IPS-20b (cell line): Measurements from ENCODE around the gene CCNQ.
"Not testable (repeated sequence)": the region's sequence is repeated elsewhere in the genome, so short reads cannot be mapped to it uniquely, and the experiment has no call there.

Experiments used
- H3K27ac ChIP-seq: one replicate; pipeline ENCODE4 v1.5.1; 2013; ENCODE audit warnings: low read length
- H3K27me3 ChIP-seq: 2 replicates; pipeline ENCODE4 v1.6.1; 2013; ENCODE audit warnings: mild to moderate bottlenecking, low read length, inconsistent platforms; ENCODE audit not compliant: insufficient read depth
- H3K36me3 ChIP-seq: 2 replicates; pipeline ENCODE4 v1.6.1; 2013; ENCODE audit warnings: low read depth, mild to moderate bottlenecking, inconsistent platforms, low read length, moderate library complexity; ENCODE audit not compliant: insufficient read depth
- H3K4me1 ChIP-seq: 2 replicates; pipeline ENCODE4 v1.6.1; 2013; ENCODE audit warnings: mild to moderate bottlenecking, control low read depth, inconsistent platforms, low read length, moderate library complexity; ENCODE audit not compliant: insufficient read depth
- H3K4me3 ChIP-seq: 2 replicates; pipeline ENCODE4 v1.5.1; 2013; ENCODE audit warnings: mild to moderate bottlenecking, low read length, inconsistent platforms
- H3K9ac ChIP-seq: 2 replicates; pipeline ENCODE4 v1.6.1; 2013; ENCODE audit warnings: low read depth, mild to moderate bottlenecking, inconsistent platforms, low read length, moderate library complexity
- H3K9me3 ChIP-seq: 2 replicates; pipeline ENCODE4 v1.6.1; 2013; ENCODE audit warnings: mild to moderate bottlenecking, low read depth, low read length, inconsistent platforms; ENCODE audit not compliant: insufficient read depth

CCNQ gene

DNA sequence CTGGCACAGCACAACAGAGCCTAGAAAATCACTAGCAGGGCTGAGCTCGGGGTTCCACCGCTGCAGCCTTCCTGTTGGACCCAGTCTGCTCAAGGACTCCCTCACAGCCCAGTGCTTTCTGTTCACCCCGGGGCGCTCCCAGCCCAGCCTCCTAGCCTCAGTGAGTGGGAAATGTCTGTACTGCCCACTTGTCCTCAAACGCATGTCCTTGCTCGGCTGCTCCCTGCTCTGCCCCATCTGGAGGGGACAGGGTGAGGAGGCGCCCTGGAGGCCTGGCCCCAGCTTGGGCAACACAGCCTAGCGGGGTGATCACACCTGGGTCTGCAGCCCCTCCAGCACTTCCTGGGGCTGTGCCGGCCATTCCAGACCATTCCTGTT, 11.9 kb upstream of the CCNQ start:
- H3K27me3 ChIP-seq = peaks cover 64% of the 10 kb centered on the region
- no peaks in the 10 kb centered on the region for H3K4me1 ChIP-seq
- H3K4me3 ChIP-seq = no peak overlapping the region
- H3K9ac ChIP-seq = no peak overlapping the region
- H3K9me3 ChIP-seq = no peaks in the 10 kb centered on the region
- H3K36me3 ChIP-seq = no peaks in the 10 kb centered on the region
- no peak overlapping the region for H3K27ac ChIP-seq

DNA sequence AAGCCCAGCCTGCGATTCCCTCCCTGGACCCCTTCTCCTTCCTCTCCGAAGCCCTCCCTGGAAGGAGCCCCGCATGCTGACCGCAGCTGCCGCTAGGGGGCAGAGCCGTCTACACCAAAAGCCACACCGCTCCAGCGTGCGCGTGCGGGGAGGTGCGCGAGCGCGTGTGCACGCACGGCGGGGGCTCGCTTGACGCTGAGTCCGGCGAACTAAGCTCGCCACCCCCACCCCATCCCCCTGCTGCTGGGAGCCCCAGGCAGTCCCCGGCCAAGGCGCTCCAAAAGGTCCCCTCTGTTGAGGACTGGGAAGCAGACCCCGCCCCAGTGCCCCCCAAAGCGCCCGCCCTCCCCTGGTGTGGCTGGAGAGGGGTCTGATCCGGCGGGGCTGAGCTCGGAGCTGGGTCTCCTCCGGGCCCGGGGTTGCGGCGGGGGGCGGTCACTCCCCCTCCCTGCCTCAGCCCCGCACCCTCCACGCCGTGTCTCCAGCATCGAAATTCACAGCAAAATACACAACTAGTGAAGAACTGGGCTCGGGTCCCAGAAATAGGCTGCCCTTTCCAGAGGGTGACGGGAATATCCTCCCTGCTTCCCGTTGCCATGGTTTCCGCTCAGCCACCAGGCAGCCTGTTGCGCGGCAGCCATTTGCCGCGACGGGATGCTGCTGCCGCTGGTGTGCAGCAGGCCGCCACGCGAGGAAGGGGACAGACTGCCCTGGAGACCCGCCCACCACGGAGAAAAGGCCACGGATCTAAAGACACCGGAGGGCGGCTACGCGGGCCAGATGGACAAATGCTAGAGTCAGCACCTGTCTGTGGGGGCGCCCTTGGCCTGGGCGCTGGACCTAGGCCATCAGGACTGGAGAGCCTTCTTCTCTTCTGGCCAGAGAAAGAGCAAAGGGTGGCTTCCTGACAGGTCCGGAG, 11.2 kb upstream of the CCNQ start:
- peak overlapping the region; percentile 47; the same call in 1 of the 2 replicates for H3K4me3 ChIP-seq

DNA sequence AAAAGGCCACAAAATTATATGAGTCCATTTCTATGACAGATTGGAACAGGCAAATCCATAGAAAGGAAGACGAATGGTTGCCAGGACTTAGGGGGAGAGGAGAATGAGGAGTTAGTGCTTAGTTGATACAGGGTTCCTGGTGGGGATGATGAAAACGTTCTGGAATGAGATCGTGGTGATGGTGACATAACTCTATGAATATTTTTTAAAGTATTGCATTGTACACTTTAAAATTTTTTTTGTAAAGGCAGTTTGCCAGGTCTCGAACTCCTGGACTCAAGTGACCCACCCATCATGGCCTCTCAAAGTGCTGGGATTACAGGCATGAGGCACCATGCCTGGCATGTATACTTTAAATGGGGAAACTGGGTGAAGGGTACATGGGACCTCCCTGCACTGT, 9.9 kb upstream of the CCNQ start:
- Histone ChIP-seq H3K4me1 (no peaks in the 10 kb centered on the region), H3K4me3 (no peak overlapping the region), H3K9ac (no peak overlapping the region), H3K9me3 (no peaks in the 10 kb centered on the region), H3K27ac (no peak overlapping the region), H3K27me3 (peaks cover 54% of the 10 kb centered on the region), H3K36me3 (no peaks in the 10 kb centered on the region)

More for the DNA sequence above, 11.2 kb upstream of the CCNQ start:
- no peak overlapping the region for H3K9ac ChIP-seq
- peaks cover 60% of the 10 kb centered on the region for H3K27me3 ChIP-seq
- no peak overlapping the region for H3K27ac ChIP-seq
- H3K36me3 ChIP-seq = no peaks in the 10 kb centered on the region
- H3K9me3 ChIP-seq = no peaks in the 10 kb centered on the region
- H3K4me1 ChIP-seq = no peaks in the 10 kb centered on the region

DNA sequence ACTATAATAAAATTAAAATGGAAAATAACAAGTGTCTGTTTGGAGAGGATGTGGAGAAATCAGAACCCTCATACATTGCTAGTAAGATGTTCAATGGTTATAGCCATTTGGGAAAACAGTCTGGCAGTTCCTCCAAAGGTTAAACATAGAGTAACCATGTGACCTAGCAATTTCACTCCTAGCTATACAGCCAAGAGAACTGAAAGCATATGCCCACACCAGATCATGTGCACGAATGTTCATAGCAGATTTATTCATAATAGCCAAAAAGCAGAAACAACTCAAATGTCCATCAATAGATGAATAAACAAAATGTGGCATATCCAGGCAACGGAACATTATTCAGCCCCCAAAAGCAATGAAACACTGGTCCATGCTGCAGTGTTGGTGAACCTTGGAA, 9.4 kb upstream of the CCNQ start:
- Histone ChIP-seq H3K4me3 (no peak overlapping the region), H3K36me3 (no peaks in the 10 kb centered on the region), H3K9me3 (no peaks in the 10 kb centered on the region), H3K27me3 (peaks cover 50% of the 10 kb centered on the region), H3K4me1 (no peaks in the 10 kb centered on the region), H3K27ac (no peak overlapping the region), H3K9ac (no peak overlapping the region)

DNA sequence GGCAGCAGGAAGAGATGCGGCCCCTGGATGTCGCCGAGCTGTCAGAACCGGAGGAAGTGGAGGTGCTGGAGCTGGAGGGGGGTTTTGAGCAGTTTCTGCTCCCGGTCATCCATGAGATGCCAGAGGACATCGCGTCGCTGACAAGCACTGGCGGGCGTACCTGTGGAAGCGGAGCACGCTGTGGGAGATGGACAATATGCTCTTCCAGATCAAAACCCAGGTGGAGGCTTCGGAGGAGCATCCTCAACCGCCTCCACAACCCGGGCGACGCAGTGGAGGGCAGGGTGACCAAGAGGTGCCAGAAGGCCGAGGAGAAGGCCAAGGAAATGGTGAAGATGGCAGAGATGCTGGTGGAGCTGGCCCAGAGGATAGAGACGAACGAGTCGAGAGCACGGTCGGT, 7.6 kb upstream of the CCNQ start:
- H3K4me1 ChIP-seq = no peaks in the 10 kb centered on the region
- peaks cover 44% of the 10 kb centered on the region for H3K27me3 ChIP-seq
- H3K27ac ChIP-seq = no peak overlapping the region
- H3K9me3 ChIP-seq = no peaks in the 10 kb centered on the region
- H3K9ac ChIP-seq = no peak overlapping the region
- H3K36me3 ChIP-seq = no peaks in the 10 kb centered on the region
- H3K4me3 ChIP-seq = no peak overlapping the region

DNA sequence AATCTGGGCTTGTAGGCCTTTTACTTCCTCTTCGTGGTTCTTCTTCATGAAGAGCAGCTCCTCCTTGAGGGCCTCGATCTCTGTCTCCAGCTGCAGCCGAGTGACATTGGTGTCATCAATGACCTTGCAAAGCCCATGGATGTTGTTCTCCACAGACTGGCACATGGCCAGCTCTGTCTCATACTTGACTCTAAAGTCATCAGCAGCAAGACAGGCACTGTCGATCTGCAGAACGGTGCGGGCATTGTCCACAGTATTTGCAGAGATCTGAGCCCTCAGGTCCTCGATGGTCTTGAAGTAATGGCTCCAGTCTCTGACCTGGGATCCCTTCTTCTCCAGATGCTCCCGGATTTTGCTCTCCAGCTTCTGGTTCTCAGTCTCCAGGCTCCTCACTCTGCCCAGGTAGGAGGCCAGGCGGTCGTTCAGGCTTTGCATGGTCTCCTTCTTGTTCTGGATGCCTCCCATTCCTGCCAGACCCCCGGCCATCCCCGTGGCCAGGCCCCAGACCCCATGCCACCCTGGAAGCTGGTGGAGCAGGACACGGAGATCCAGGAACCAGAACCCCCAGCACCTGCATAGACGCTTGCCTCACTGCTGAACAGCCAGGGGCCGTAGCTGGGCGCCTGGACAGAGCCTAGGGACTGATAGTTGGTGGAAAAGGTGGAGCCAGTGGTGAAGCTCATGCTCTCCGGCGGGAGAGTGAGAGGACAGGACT, 5.9 kb upstream of the CCNQ start:
- H3K4me3 ChIP-seq, H3K9me3 ChIP-seq: not testable (repeated sequence)

DNA sequence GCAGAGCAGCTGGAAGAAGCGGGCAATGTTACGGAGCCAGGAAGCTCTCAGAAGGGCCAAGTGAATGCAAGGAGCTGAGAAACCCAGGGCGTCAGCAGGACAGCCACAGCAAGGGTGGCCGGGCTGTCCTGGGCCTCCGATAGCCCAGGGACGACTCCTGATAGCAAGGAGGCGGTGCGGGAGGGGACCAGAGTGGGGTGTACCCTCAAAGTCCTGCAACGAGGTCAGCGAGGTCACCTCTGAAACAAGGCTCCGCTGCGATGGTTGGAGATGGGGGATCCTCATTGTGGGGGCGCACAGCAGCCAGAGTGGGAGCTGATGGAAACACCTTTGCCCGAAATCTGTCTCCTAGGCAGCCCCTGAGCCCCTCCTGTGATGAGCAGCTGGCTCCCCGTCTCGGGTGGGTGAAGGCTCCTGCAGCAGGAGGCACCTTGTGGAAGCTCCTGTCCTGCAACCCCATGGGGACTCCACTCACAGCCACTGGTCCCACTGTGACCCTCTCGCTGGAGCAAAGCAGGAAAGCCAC, 4.3 kb upstream of the CCNQ start:
- no peak overlapping the region for H3K9ac ChIP-seq
- H3K27ac ChIP-seq = no peak overlapping the region
- peaks cover 31% of the 10 kb centered on the region for H3K27me3 ChIP-seq
- no peaks in the 10 kb centered on the region for H3K9me3 ChIP-seq
- no peaks in the 10 kb centered on the region for H3K36me3 ChIP-seq
- H3K4me1 ChIP-seq = no peaks in the 10 kb centered on the region
- no peak overlapping the region for H3K4me3 ChIP-seq

More for the DNA sequence above, 5.9 kb upstream of the CCNQ start:
- not testable (repeated sequence) for H3K9ac ChIP-seq, H3K27ac ChIP-seq, H3K36me3 ChIP-seq, H3K4me1 ChIP-seq
- peaks cover 43% of the 10 kb centered on the region for H3K27me3 ChIP-seq

DNA sequence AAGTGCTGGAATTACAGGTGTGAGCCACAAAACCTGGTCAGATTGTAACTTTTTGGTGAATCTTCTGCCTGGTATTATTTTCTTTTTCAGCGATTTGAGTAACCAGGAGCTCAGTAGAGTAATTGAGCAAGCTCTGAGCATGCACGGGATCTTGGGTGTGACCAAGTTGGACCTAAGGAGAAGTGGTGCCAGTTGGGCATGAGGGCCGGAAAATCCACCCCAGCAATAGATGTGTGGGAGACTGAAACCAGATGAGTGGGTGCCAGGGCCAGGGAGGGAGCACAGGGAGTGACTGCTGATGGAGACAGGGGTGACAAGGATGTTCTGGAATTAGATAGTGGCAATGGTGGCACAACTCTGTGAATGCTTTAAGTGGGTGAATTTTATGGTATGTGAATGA, 3.7 kb upstream of the CCNQ start:
- H3K4me1 ChIP-seq = no peaks in the 10 kb centered on the region
- H3K9me3 ChIP-seq = no peaks in the 10 kb centered on the region
- no peak overlapping the region for H3K4me3 ChIP-seq
- H3K27me3 ChIP-seq = peaks cover 36% of the 10 kb centered on the region
- no peaks in the 10 kb centered on the region for H3K36me3 ChIP-seq
- H3K27ac ChIP-seq = no peak overlapping the region
- H3K9ac ChIP-seq = no peak overlapping the region

DNA sequence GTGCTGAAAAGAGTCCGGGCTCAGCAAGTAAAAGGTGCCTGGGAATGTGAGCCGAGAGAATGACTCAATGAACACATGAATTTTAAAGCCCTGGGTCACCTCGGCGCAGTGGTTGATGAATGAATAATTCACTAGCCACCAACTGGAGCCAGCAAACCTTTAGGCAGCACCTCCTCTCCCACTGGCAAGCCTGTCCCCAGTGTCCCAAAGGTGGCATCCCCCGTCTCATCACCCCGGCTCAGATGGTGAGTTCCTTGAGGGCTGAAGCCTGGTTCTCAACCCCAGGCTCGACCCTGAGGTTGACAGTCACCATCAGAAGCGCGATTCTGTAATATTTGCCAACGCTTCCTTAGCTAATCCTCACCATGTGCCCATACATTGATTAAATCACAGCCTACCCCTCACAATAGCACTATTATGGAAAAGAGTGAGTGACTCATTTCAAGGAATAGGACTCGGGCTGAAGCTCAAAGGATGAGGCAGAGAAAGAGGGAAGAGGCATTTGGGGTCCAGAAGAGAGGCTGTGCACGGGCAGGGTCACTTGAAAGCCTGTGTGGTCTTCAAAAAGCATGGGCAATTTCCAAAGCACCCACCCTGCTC, 2.7 kb upstream of the CCNQ start:
- Histone ChIP-seq H3K4me1 (no peaks in the 10 kb centered on the region), H3K9me3 (no peaks in the 10 kb centered on the region), H3K27me3 (peaks cover 29% of the 10 kb centered on the region)

DNA sequence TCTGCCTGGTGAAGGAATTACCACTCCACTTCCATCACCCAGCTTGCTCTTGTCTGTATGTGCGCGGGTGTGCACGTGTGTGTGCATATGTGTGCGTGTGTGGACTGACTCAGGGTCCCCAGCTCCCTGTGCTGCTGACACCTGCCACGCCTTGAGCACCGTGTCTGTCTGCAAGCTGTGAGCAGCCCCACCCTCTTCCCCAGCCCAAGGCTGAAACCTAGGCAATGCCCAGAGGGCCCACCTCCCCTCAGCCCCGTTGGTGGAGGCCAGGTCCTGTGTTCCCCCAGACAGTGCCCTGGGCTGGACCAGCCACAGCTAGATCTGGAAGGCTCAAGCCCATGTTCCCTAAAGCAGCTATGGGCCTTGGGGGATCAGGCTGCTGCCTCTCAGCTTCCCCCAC, 2.0 kb upstream of the CCNQ start:
- Histone ChIP-seq H3K36me3 (no peaks in the 10 kb centered on the region), H3K9me3 (no peaks in the 10 kb centered on the region), H3K27ac (no peak overlapping the region), H3K4me3 (no peak overlapping the region), H3K4me1 (no peaks in the 10 kb centered on the region), H3K9ac (no peak overlapping the region), H3K27me3 (peaks cover 23% of the 10 kb centered on the region)

More for the DNA sequence above, 2.7 kb upstream of the CCNQ start:
- Histone ChIP-seq H3K36me3 (no peaks in the 10 kb centered on the region), H3K27ac (no peak overlapping the region), H3K4me3 (no peak overlapping the region), H3K9ac (no peak overlapping the region)

DNA sequence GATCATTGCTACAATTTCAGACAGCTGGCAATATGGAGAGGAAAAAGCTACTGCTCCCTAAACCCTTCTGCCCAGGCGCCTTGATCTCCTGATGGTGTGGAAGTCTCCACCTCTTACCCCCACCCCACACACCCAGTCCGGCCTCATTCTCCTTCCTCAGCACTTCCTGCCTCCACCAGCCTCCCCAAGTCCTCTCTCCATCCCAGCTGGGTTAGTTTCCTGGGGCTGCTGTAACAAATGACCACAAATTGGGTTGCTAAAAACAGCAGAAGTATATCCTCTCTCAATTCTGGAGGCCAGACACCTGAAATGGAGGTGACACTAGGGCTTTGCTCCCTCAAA, 1.1 kb upstream of the CCNQ start:
- peak overlapping the region; percentile 66 for H3K4me3 ChIP-seq
- no peaks in the 10 kb centered on the region for H3K4me1 ChIP-seq
- peak overlapping the region; percentile 57; the same call in 1 of the 2 replicates for H3K9ac ChIP-seq
- no peaks in the 10 kb centered on the region for H3K36me3 ChIP-seq
- no peak overlapping the region for H3K27ac ChIP-seq
- H3K27me3 ChIP-seq = peaks cover 20% of the 10 kb centered on the region
- H3K9me3 ChIP-seq = no peaks in the 10 kb centered on the region
